GM21360 (cell line): Measurements from ENCODE around the gene R3HDML.
A peak's percentile ranks its signal among the peaks of the same experiment; 100 is the strongest.
"Not testable (repeated sequence)": the region's sequence is repeated elsewhere in the genome, so short reads cannot be mapped to it uniquely, and the experiment has no call there.

Experiments used
- ATAC-seq: cut with Tn5 transposase; IDR thresholded peaks from one replicate; pipeline ENCODE4 v1.9.1; 2021; ENCODE audit warnings: mild to moderate bottlenecking, moderate library complexity; ENCODE audit not compliant: unreplicated experiment

R3HDML gene, protein sequence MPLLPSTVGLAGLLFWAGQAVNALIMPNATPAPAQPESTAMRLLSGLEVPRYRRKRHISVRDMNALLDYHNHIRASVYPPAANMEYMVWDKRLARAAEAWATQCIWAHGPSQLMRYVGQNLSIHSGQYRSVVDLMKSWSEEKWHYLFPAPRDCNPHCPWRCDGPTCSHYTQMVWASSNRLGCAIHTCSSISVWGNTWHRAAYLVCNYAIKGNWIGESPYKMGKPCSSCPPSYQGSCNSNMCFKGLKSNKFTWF

DNA sequence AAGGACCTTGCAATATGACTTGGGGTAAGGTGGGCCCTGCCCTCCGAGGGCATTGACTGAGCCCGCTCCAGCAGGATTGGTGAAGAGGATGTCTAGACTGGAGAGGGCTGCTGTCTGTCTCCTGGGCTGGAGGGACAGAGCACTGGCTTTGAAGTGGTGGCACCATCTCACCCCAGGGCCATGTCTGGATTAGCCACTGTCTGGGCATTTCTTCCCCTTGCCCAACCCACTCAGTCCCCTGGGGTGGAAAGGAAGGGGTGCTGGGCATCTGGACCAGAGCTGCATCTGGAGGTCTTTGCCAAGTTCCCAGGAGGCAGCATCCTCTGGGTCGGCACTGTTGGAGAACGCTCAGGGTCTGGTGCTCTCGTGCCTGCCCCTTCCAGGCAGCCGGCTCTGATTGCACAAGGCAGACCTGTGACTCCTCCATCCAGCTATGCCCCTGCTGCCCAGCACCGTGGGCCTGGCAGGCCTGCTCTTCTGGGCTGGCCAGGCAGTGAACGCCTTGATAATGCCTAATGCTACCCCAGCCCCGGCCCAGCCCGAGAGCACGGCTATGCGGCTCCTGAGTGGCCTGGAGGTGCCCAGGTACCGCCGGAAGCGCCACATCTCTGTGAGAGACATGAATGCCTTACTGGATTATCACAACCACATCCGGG is at the start of gene R3HDML:
TSS of gene R3HDML (plus strand) at position 319 of the 656 bp plus-strand sequence. CDS start at position 434, 115 bp downstream.
- no peak for ATAC-seq

- ATAC-seq: no peak
Observed at GRCh38 chr20:44287272-44288097, 49.4 kb upstream of the R3HDML start.

DNA sequence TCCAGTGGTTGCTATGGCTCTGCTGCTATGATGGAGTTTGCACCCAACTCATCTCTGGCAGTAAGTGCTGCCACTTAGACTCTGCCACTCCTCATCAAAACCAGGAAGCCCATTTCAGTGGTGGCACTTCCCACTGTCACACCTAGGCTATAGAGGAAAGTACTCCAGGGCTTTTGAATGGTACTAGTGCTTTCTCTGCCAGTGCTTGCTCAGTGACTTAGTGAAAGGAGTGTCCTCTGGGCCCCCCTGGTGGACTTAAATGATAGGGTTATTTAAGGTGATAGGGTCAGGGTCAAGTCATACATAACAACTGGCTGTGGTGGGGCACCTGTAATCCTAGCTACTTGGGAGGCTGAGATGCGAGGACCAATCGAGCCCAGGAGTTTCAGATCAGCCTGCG is 48.6 kb upstream of the R3HDML start:
- no peak for ATAC-seq

DNA sequence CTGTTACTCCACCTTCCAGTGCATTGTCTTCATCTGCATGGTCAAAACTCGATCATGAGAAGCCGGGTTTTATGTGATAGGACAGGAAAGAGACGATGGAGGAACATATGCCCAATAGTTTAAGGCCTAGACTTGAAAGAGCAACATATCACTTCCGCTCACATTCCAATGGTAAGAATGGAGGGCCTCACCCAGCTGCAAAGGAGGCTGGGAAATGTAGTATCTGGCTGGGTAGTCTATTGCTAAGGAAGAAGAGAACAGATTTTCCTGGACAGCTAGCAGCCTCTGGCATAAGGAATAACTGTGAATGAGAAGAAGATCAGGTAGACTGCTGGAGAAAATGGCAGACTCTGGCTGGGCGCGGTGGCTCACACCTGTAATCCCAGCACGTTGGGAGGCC is 45.1 kb upstream of the R3HDML start:
- no peak for ATAC-seq

DNA sequence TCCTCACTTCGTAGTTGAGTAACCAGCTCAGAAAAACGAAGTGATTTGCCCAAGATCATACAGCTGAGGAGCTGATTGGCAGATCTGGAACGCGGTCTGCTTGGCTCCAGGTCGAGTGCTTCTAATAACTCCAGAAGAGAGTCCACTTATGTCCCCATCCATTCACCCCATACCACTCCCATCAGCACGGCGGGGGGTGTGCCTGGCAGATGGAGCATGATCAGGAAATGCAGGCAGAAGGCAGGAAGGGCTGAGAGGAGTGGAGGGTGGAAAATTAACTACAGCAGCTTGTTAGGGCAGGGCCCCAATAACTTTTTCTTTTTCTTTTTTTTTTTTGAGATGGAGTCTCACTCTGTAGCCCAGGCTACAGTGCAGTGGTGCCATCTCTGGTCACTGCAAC is 40.8 kb upstream of the R3HDML start:
- no peak for ATAC-seq

GRCh38 chr20:44297721-44298120 is 39.1 kb upstream of the R3HDML start:
- ATAC-seq: no peak

GRCh38 chr20:44299011-44299535 is 37.8 kb upstream of the R3HDML start:
- not testable (repeated sequence) for ATAC-seq

DNA sequence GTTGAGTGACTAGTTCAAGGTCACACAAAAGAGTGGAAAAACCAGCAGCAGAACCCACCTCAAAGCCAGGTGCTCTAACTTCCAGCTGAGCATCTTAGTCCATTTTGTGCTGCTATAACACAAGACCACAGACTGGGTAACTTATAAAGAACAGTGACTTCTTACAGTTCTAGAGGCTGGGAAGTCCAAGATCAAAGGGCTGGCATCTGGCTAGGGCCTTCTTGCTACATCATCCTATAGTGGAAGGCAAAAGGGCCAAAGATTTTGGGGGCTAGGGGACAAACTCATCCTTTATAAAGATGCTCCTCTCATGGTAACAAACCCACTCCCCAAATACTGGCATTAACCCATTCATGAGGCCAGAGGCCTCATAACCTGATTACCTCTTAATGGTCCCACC is 35.6 kb upstream of the R3HDML start:
- no peak for ATAC-seq

- no peak for ATAC-seq
Observed at GRCh38 chr20:44302026-44302669, 34.7 kb upstream of the R3HDML start.

DNA sequence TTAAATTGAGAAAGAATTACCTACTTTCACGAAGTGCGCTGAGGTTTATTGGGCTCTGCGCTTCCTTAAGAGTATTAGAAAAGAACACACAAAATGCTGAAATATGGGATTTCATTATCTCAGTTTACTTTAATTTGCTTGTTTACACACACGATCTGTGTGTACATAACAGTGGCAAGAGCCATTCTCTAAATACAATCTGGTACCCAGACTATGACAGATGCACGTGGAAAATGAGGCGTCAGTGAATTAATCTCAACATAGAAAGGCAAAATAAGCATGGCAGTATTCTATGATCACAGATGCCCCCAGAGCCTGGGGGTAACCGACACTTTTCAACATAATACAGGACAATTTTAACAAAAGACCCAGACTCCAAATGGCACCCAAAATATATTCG is 34.1 kb upstream of the R3HDML start:
- no peak for ATAC-seq

- ATAC-seq: no peak
Observed at GRCh38 chr20:44304383-44304782, 32.5 kb upstream of the R3HDML start.

DNA sequence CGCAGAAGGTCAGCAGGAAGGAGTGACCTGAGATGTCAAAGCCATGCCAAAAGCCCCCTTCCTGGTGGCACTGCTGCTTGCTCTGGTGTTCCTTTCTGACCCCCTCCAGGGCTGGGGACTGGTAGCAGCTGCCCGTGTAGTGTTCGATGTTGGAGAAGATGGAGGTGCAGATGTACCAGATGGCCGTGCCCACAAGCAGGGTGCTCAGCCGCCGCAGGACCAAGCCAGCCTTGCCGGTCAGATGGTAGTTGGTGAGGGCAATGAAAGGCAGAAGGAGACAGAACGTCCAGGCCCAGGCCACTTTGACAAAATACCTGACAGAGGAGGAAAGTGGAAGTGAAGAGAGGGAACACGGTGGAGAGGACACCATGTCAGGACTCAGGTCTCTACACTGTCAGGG is 29.9 kb upstream of the R3HDML start:
- no peak for ATAC-seq

GRCh38 chr20:44309763-44310663 is 26.8 kb upstream of the R3HDML start:
- no peak for ATAC-seq

DNA sequence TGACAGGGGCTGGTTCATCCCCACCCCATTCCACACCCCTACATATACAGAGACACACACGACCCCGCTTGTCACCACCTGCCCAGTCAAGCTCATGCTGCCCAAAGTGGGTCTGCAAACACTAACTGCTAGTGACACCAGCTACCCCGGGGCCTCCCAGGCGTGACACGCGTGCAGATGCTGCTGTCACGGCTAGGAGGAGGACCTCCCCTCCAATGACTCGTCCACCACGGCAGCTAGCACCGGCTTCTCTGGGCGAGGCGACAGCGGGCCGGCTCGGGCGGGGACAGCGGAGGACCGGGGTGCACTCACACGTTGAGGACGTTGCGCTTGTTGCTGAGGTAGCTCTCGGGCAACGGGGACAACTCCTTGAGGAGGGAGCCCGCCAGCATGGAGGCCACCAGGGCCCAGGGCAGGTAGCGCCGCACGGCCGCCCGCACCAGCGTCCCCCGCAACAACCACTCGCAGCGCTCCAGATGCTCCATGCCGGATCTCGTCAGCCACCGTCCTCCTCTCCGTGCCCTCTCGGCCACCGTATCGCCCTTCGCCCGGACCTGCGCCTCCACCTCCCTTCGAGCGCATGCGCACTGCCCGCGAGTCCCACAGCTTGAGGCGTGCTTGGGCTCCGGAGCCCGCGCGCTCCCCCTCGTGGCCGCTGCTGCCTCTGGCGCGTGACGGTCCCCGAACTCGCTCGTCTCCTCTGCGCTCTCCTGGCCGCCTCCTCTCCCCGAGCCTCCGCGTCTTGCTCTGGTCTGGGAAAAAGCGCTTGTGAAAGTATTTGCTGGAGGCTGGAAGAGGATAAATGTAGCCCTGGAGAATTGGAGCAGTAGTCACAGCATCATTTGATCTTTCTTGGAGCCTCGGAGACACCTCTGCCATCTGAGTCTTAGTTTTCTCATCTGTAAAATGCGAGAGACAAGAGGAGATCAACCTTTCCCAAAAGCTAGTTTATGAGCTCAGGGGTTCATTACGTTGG is 25.9 kb upstream of the R3HDML start, which contains the start of gene FITM2:
TSS of gene FITM2 (minus strand) at position 539 of the 976 bp plus-strand sequence. CDS start at position 485, 54 bp downstream.
- ATAC-seq: peak; percentile 89

DNA sequence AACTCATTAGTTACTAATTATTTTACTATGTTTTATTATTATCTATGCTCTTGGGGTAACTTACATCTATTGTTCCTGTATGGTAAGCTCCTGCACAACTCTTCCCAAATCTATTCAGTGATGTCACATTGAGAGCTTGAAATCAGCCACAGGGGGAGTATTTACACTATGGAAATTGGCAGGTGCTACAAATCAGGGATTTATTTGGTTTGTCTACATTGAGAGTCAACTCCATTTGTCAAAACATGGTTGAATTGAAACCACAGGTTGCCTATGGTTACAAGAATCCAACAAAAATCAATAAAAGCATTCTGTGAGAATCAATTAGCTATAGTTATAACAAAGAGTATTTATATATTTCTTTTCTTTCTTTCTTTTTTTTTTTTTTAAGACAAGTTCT is 22.0 kb upstream of the R3HDML start:
- ATAC-seq: no peak

GRCh38 chr20:44319839-44320422 is 16.9 kb upstream of the R3HDML start:
- ATAC-seq: no peak

GRCh38 chr20:44324343-44324742 is 12.5 kb upstream of the R3HDML start:
- ATAC-seq: no peak

DNA sequence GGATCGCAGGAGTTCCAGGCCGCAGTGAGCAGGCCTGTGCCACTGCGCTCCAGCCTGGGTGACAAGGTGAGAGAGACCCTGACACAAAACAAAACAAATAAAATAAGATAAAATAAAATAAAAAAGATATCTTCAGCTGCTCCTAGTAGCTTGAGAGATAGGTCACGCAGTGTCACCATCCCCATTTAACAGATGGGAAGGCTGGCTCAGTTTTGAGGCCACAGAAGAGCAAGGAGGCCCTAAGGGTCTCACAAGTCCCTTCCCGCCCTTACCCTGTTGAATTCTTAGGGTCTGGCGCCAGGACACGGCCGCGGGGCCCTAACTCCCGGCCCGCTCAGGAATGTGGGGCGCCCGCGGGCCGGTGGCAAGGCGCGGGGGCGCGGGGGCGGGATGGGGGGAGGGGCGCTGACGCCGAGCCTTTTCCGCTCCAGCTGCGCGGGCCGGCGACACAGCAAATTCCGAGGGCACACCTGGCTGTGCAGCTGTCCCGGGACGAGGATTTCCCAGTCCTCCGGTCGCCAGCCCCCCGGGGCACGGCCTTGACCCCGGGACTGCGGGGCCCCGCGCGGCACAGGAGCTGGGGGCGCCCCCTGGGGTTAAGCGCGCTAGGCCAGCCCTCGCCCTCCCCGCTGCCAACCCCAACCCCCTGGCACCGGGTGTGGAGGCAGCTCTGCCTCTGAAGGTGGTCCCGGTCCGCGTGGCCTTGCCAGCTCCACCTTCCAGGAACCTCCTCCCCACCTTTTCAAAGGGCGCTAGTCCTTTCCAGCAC is 10.3 kb upstream of the R3HDML start:
- no peak for ATAC-seq
